M059J (cell line): ENCODE results near the gene DLST. TPM values are rescaled to one million over a fixed set of nuclear protein-coding genes. Genes with fewer than 3 reads are reported as not detected.

Source experiments
- DNase-seq: peaks from one replicate; pipeline ENCODE4 v3.0.0-alpha.2; 2012; ENCODE audit warnings: low read depth
- total RNA-seq: library from RNA; depleted of rRNA; stranded (reverse); fragments of >200 nt; shearing (Covaris generic); gene quantifications from 2 replicates; pipeline ENCODE4 v1.2.3, GENCODE V29; 2014

Gene DLST
- total RNA-seq, 1 experiment from 2014 or later: 36.1 TPM

- no peak for DNase-seq
These were observed 59.3 kb downstream of the DLST start for GRCh38 chr14:74940956-74941565.

GRCh38 chr14:74941676-74942097 lies 60.0 kb downstream of the DLST start:
- peak; percentile 32 for DNase-seq

GRCh38 chr14:74942181-74942580 lies 60.5 kb downstream of the DLST start:
- DNase-seq: no peak

- no peak for DNase-seq
These were observed 60.9 kb downstream of the DLST start for GRCh38 chr14:74942608-74943007.

- DNase-seq: peak; percentile 22
These were observed 63.6 kb downstream of the DLST start for GRCh38 chr14:74945261-74945851.

GRCh38 chr14:74945852-74946658 lies 64.3 kb downstream of the DLST start:
- DNase-seq: peak; percentile 63

- no peak for DNase-seq
These were observed 65.1 kb downstream of the DLST start for GRCh38 chr14:74946659-74947281.

GRCh38 chr14:74947353-74948227 lies 65.9 kb downstream of the DLST start:
- no peak for DNase-seq

GRCh38 chr14:74948228-74949175 lies 66.8 kb downstream of the DLST start:
- no peak for DNase-seq

GRCh38 chr14:74949191-74949601 lies 67.5 kb downstream of the DLST start:
- no peak for DNase-seq

- DNase-seq: no peak
These were observed 68.3 kb downstream of the DLST start for GRCh38 chr14:74949859-74950573.

- DNase-seq: no peak
These were observed 69.2 kb downstream of the DLST start for GRCh38 chr14:74950795-74951442.

- no peak for DNase-seq
These were observed 69.9 kb downstream of the DLST start for GRCh38 chr14:74951443-74952179.

GRCh38 chr14:74952180-74952665 lies 70.5 kb downstream of the DLST start:
- no peak for DNase-seq

- no peak for DNase-seq
These were observed 71.2 kb downstream of the DLST start for GRCh38 chr14:74952697-74953484.
